Astrocyte (in vitro differentiated cells and primary cell): ENCODE data around the gene CFDP1. TPM values are rescaled to one million over a fixed set of nuclear protein-coding genes. Genes with fewer than 3 reads are reported as not detected.
"Not testable (repeated sequence)": the region's sequence is repeated elsewhere in the genome, so short reads cannot be mapped to it uniquely, and the experiment has no call there.

Experiments used
- DNase-seq: peaks from one replicate; pipeline ENCODE4 v3.0.0-alpha.2; 2010; ENCODE audit warnings: low read depth
- FAIRE-seq: peaks from 2 replicates; lab custom pipeline; 2011; peaks lifted over from hg19 to GRCh38; lab: Jason Lieb, UNC
- H2AFZ ChIP-seq: 2 replicates; pipeline ENCODE4 v1.6.0; 2012; ENCODE audit warnings: low read depth, low read length, inconsistent platforms
- H3K27ac ChIP-seq: 2 replicates; pipeline ENCODE4 v1.5.1; 2011; ENCODE audit warnings: low read depth, low read length, inconsistent platforms
- H3K27me3 ChIP-seq: 2 replicates; pipeline ENCODE4 v1.6.0; 2011; ENCODE audit warnings: low read length, inconsistent platforms; ENCODE audit not compliant: insufficient read depth
- H3K36me3 ChIP-seq: 2 replicates; pipeline ENCODE4 v1.5.1; 2011; ENCODE audit warnings: low read length, inconsistent platforms; ENCODE audit not compliant: insufficient read depth
- H3K4me1 ChIP-seq: 2 replicates; pipeline ENCODE4 v1.5.1; 2011; ENCODE audit warnings: low read length, inconsistent platforms; ENCODE audit not compliant: insufficient read depth
- H3K4me2 ChIP-seq: 2 replicates; pipeline ENCODE4 v1.6.0; 2012; ENCODE audit warnings: low read length, inconsistent platforms
- H3K4me3 ChIP-seq: 2 replicates; pipeline ENCODE4 v1.5.1; 2011; ENCODE audit warnings: low read depth, mild to moderate bottlenecking, low read length, inconsistent platforms; ENCODE audit not compliant: insufficient read depth
- H3K79me2 ChIP-seq: 2 replicates; pipeline ENCODE4 v1.6.0; 2012; ENCODE audit warnings: mild to moderate bottlenecking, low read length, inconsistent platforms; ENCODE audit not compliant: insufficient read depth
- H3K9ac ChIP-seq: 2 replicates; pipeline ENCODE4 v1.6.0; 2012; ENCODE audit warnings: mild to moderate bottlenecking, low read length, inconsistent platforms
- H3K9me3 ChIP-seq: 2 replicates; pipeline ENCODE4 v1.5.1; 2012; ENCODE audit warnings: low read depth, mild to moderate bottlenecking, low read length, inconsistent platforms; ENCODE audit not compliant: insufficient read depth
- H4K20me1 ChIP-seq: 2 replicates; pipeline ENCODE4 v1.6.0; 2012; ENCODE audit warnings: low read length, inconsistent platforms; ENCODE audit not compliant: insufficient read depth
- H3K27ac Mint-ChIP-seq: one replicate; pipeline ENCODE4 v1.8.0; 2021; ENCODE audit warnings: mild to moderate bottlenecking, mixed read lengths; ENCODE audit not compliant: unreplicated experiment
- H3K27me3 Mint-ChIP-seq: one replicate; pipeline ENCODE4 v1.8.0; 2021; ENCODE audit warnings: low read depth, mixed read lengths; ENCODE audit not compliant: unreplicated experiment
- H3K36me3 Mint-ChIP-seq: one replicate; pipeline ENCODE4 v1.8.0; 2021; ENCODE audit warnings: low read depth, mixed read lengths; ENCODE audit not compliant: unreplicated experiment
- H3K4me1 Mint-ChIP-seq: one replicate; pipeline ENCODE4 v1.8.0; 2021; ENCODE audit warnings: low read depth, mixed read lengths; ENCODE audit not compliant: unreplicated experiment
- H3K4me3 Mint-ChIP-seq: one replicate; pipeline ENCODE4 v1.8.0; 2021; ENCODE audit warnings: mild to moderate bottlenecking, moderate library complexity, mixed read lengths; ENCODE audit not compliant: unreplicated experiment
- H3K9me3 Mint-ChIP-seq: one replicate; pipeline ENCODE4 v1.8.0; 2021; ENCODE audit warnings: mild to moderate bottlenecking, mixed read lengths; ENCODE audit not compliant: unreplicated experiment
- CTCF ChIP-seq: IDR thresholded peaks from 2 replicates; pipeline ENCODE4 v1.5.1; 2011; ENCODE audit warnings: low read depth, mild to moderate bottlenecking, inconsistent platforms, low read length, moderate library complexity; ENCODE audit not compliant: insufficient read depth
- EZH2 ChIP-seq: IDR thresholded peaks from 2 replicates; pipeline ENCODE4 v1.6.1; 2012; ENCODE audit warnings: mild to moderate bottlenecking, low read length, inconsistent platforms; ENCODE audit not compliant: insufficient read depth
- total RNA-seq: library from RNA; stranded (reverse); gene quantifications from 2 replicates; pipeline ENCODE4 v1.2.1, GENCODE V29; 2021

CFDP1 gene
- total RNA-seq, 1 donor from 2014 or later = 36.9 TPM

GRCh38 chr16:75456971-75457370, 23.7 kb upstream of the CFDP1 start:
- H3K4me1 ChIP-seq = no peaks in the 10 kb centered on the region
- no peak overlapping the region for H2AFZ ChIP-seq
- TF ChIP-seq EZH2 = no peak
- TF ChIP-seq CTCF = no peak
- H3K9ac ChIP-seq = no peak overlapping the region
- no peak for FAIRE-seq
- no peaks in the 10 kb centered on the region for H3K27me3 Mint-ChIP-seq
- H3K4me3 ChIP-seq = no peak overlapping the region
- H4K20me1 ChIP-seq = peaks cover 92% of the 10 kb centered on the region
- peaks cover 4% of the 10 kb centered on the region for H3K36me3 Mint-ChIP-seq
- no peak for DNase-seq
- no peak overlapping the region for H3K27ac Mint-ChIP-seq
- no peaks in the 10 kb centered on the region for H3K36me3 ChIP-seq
- no peak overlapping the region for H3K4me2 ChIP-seq
- peaks cover 94% of the 10 kb centered on the region for H3K79me2 ChIP-seq
- H3K27me3 ChIP-seq = no peaks in the 10 kb centered on the region
- peaks cover 10% of the 10 kb centered on the region for H3K4me1 Mint-ChIP-seq
- H3K9me3 ChIP-seq = no peaks in the 10 kb centered on the region
- H3K9me3 Mint-ChIP-seq = no peaks in the 10 kb centered on the region
- H3K4me3 Mint-ChIP-seq = no peak overlapping the region
- H3K27ac ChIP-seq = no peak overlapping the region

GRCh38 chr16:75456486-75456885, 23.2 kb upstream of the CFDP1 start:
- not testable (repeated sequence) for DNase-seq, H3K27me3 Mint-ChIP-seq

GRCh38 chr16:75455677-75456076, 22.4 kb upstream of the CFDP1 start:
- Mint-ChIP-seq H3K4me1 (peaks cover 9% of the 10 kb centered on the region), H3K27ac (no peak overlapping the region), H3K36me3 (peaks cover 10% of the 10 kb centered on the region), H3K4me3 (no peak overlapping the region), H3K27me3 (no peaks in the 10 kb centered on the region), H3K9me3 (no peaks in the 10 kb centered on the region)
- Histone ChIP-seq H3K27ac (no peak overlapping the region), H3K9me3 (no peaks in the 10 kb centered on the region), H3K36me3 (peaks cover 3% of the 10 kb centered on the region), H3K4me2 (no peak overlapping the region), H3K4me3 (no peak overlapping the region), H3K9ac (no peak overlapping the region), H3K79me2 (peaks cover 87% of the 10 kb centered on the region), H2AFZ (no peak overlapping the region), H3K27me3 (no peaks in the 10 kb centered on the region), H4K20me1 (peaks cover 86% of the 10 kb centered on the region), H3K4me1 (no peaks in the 10 kb centered on the region)
- FAIRE-seq = no peak
- TF ChIP-seq EZH2 (no peak), CTCF (no peak)
- DNase-seq = no peak

More at GRCh38 chr16:75456486-75456885, 23.2 kb upstream of the CFDP1 start:
- FAIRE-seq, H3K27ac ChIP-seq, H3K27me3 ChIP-seq, H3K27ac Mint-ChIP-seq, H3K4me3 Mint-ChIP-seq, H3K9me3 Mint-ChIP-seq, H3K9me3 ChIP-seq, H3K36me3 Mint-ChIP-seq, H3K36me3 ChIP-seq, H2AFZ ChIP-seq, H3K4me2 ChIP-seq, H3K4me1 Mint-ChIP-seq, H3K4me1 ChIP-seq, H3K4me3 ChIP-seq, H3K9ac ChIP-seq: not testable (repeated sequence)
- peaks cover 92% of the 10 kb centered on the region for H3K79me2 ChIP-seq
- H4K20me1 ChIP-seq = peaks cover 89% of the 10 kb centered on the region
